GM23338 (cell line): Measurements from ENCODE around the gene SELENOK. TPM values are rescaled to one million over a fixed set of nuclear protein-coding genes. Genes with fewer than 3 reads are reported as not detected.

Source experiments
- ATAC-seq: fragments of 200-7000 bp; cut with Tn5 transposase; 3 replicates; pipeline ENCODE4 v1.9.1; 2020
- DNase-seq: peaks from one replicate; pipeline ENCODE4 v3.0.0-alpha.2; 2015; ENCODE audit warnings: low spot score
- H2AFZ ChIP-seq: fragments of 200-600 bp; sonication (generic); 2 replicates; pipeline ENCODE4 v1.8.0; 2016; ENCODE audit warnings: antibody characterized with exemption, mild to moderate bottlenecking, moderate library complexity
- H3F3A ChIP-seq: fragments of 200-600 bp; sonication (generic); replicated peaks from 2 replicates; pipeline ENCODE4 v1.8.0; 2017; ENCODE audit warnings: antibody characterized with exemption, mixed run types, low read depth
- H3K27ac ChIP-seq: fragments of 200-600 bp; sonication (generic); 2 replicates; pipeline ENCODE4 v1.6.1; 2016; ENCODE audit warnings: low read depth
- H3K27me3 ChIP-seq: fragments of 200-600 bp; sonication (generic); 2 replicates; pipeline ENCODE4 v1.8.0; 2016; ENCODE audit warnings: mild to moderate bottlenecking, mixed run types, moderate library complexity; ENCODE audit not compliant: insufficient read depth
- H3K36me3 ChIP-seq: fragments of 200-600 bp; sonication (generic); 2 replicates; pipeline ENCODE4 v1.8.0; 2016; ENCODE audit warnings: mild to moderate bottlenecking; ENCODE audit not compliant: insufficient read depth
- H3K4me1 ChIP-seq: fragments of 200-600 bp; sonication (generic); 2 replicates; pipeline ENCODE4 v1.8.0; 2016; ENCODE audit warnings: mild to moderate bottlenecking, moderate library complexity; ENCODE audit not compliant: insufficient read depth
- H3K4me2 ChIP-seq: fragments of 200-600 bp; sonication (generic); 2 replicates; pipeline ENCODE4 v1.7.1; 2017; ENCODE audit warnings: mixed run types
- H3K4me3 ChIP-seq: fragments of 200-600 bp; sonication (generic); 2 replicates; pipeline ENCODE4 v1.6.1; 2016; ENCODE audit warnings: mixed run types
- H3K79me2 ChIP-seq: fragments of 200-600 bp; sonication (generic); replicated peaks from 2 replicates; pipeline ENCODE4 v1.8.0; 2017; ENCODE audit warnings: mild to moderate bottlenecking; ENCODE audit not compliant: insufficient read depth
- H3K9me2 ChIP-seq: fragments of 200-600 bp; sonication (generic); 2 replicates; pipeline ENCODE4 v1.8.0; 2017; ENCODE audit not compliant: insufficient read depth
- H4K20me1 ChIP-seq: fragments of 200-600 bp; sonication (generic); replicated peaks from 2 replicates; pipeline ENCODE4 v1.8.0; 2017; ENCODE audit warnings: mild to moderate bottlenecking; ENCODE audit not compliant: insufficient read depth
- H3K27ac Mint-ChIP-seq: 2 replicates; pipeline ENCODE4 v1.8.0; 2020; ENCODE audit warnings: inconsistent platforms, mild to moderate bottlenecking, moderate library complexity, mixed read lengths
- H3K27me3 Mint-ChIP-seq: 3 replicates; pipeline ENCODE4 v1.8.0; 2022; ENCODE audit warnings: low read depth, mild to moderate bottlenecking, moderate library complexity, mixed read lengths, inconsistent platforms; ENCODE audit not compliant: insufficient read depth, poor library complexity
- H3K36me3 Mint-ChIP-seq: 3 replicates; pipeline ENCODE4 v1.8.0; 2021; ENCODE audit warnings: low read depth, mild to moderate bottlenecking, inconsistent platforms, moderate library complexity, mixed read lengths
- H3K4me1 Mint-ChIP-seq: 3 replicates; pipeline ENCODE4 v1.8.0; 2020; ENCODE audit warnings: mild to moderate bottlenecking, inconsistent platforms, mixed read lengths
- H3K4me3 Mint-ChIP-seq: 3 replicates; pipeline ENCODE4 v1.8.0; 2021; ENCODE audit warnings: moderate library complexity, mild to moderate bottlenecking, inconsistent platforms, mixed read lengths
- H3K9me3 Mint-ChIP-seq: 3 replicates; pipeline ENCODE4 v1.8.0; 2020; ENCODE audit warnings: moderate library complexity, mild to moderate bottlenecking, inconsistent platforms, mixed read lengths
- NANOG ChIP-seq: IDR thresholded peaks from 2 replicates; pipeline ENCODE4 v1.6.1; 2016; ENCODE audit warnings: antibody characterized with exemption, borderline replicate concordance
- POLR2AphosphoS5 ChIP-seq: IDR thresholded peaks from 2 replicates; pipeline ENCODE4 v1.6.1; 2016; ENCODE audit warnings: antibody characterized with exemption, low read depth
- STAT1 ChIP-seq: IDR thresholded peaks from one replicate; pipeline ENCODE4 v1.6.1; 2016; ENCODE audit warnings: antibody characterized with exemption; ENCODE audit not compliant: unreplicated experiment
- ZNF114 ChIP-seq: fragments of 250-450 bp; sonication (Bioruptor Pico); IDR thresholded peaks from 2 replicates; pipeline ENCODE4 v1.5.0; 2020; ENCODE audit warnings: mild to moderate bottlenecking, moderate library complexity
- polyA plus RNA-seq: library from polyadenylated mRNA; unstranded; fragments of >200 nt; fragmentation: Nextera tagmentation; extraction: Ambion mirVana; gene quantifications from 2 replicates; pipeline ENCODE4 v1.2.1, GENCODE V29; 2016
- total RNA-seq: library from RNA; depleted of rRNA; stranded (reverse); fragments of >200 nt; shearing (Covaris generic); gene quantifications from 2 replicates; pipeline ENCODE4 v1.2.3, GENCODE V29; 2014
- TF ChIP-seq, protein P1 (sequence below): fragments of 250-450 bp; sonication (Bioruptor Pico); IDR thresholded peaks from 2 replicates; pipeline ENCODE4 v1.5.0; 2020; ENCODE audit warnings: mild to moderate bottlenecking, moderate library complexity
- TF ChIP-seq, protein P2 (sequence below), 2 experiments: fragments of 200-600 bp in 1 of 2; sonication (generic) in 1 of 2; conservative IDR thresholded peaks; 2 replicates each; pipeline versions ENCODE4 v1.5.1 to v1.6.1; 2016 to 2017; ENCODE audit warnings: antibody characterized with exemption in 2 of 2, low read depth in 2 of 2, mild to moderate bottlenecking in 2 of 2, moderate library complexity in 1 of 2
- TF ChIP-seq, protein P3 (sequence below): IDR thresholded peaks from one replicate; pipeline ENCODE4 v1.6.1; 2018; ENCODE audit warnings: antibody characterized with exemption; ENCODE audit not compliant: unreplicated experiment

The SELENOK gene
- total and polyA plus RNA-seq, 2 experiments from 2014 or later = 21.4 to 168 TPM

- DNase-seq (no peak), ATAC-seq (no peak)
- Mint-ChIP-seq H3K27me3 (no peaks in the 10 kb centered on the region), H3K9me3 (no peaks in the 10 kb centered on the region), H3K4me3 (no peak overlapping the region), H3K36me3 (no peaks in the 10 kb centered on the region), H3K27ac (no peak overlapping the region), H3K4me1 (no peaks in the 10 kb centered on the region)
- H3K4me1 ChIP-seq = no peaks in the 10 kb centered on the region
- H2AFZ ChIP-seq = no peak overlapping the region
- no peak overlapping the region for H3K27ac ChIP-seq
- no peaks in the 10 kb centered on the region for H3K36me3 ChIP-seq
- no peak overlapping the region for H3K4me3 ChIP-seq
- no peak overlapping the region for H3K4me2 ChIP-seq
- H4K20me1 ChIP-seq = no peaks in the 10 kb centered on the region
- no peaks in the 10 kb centered on the region for H3K27me3 ChIP-seq
- H3K9me2 ChIP-seq = no peaks in the 10 kb centered on the region
- no peaks in the 10 kb centered on the region for H3K79me2 ChIP-seq
- TF ChIP-seq, protein P1, sequence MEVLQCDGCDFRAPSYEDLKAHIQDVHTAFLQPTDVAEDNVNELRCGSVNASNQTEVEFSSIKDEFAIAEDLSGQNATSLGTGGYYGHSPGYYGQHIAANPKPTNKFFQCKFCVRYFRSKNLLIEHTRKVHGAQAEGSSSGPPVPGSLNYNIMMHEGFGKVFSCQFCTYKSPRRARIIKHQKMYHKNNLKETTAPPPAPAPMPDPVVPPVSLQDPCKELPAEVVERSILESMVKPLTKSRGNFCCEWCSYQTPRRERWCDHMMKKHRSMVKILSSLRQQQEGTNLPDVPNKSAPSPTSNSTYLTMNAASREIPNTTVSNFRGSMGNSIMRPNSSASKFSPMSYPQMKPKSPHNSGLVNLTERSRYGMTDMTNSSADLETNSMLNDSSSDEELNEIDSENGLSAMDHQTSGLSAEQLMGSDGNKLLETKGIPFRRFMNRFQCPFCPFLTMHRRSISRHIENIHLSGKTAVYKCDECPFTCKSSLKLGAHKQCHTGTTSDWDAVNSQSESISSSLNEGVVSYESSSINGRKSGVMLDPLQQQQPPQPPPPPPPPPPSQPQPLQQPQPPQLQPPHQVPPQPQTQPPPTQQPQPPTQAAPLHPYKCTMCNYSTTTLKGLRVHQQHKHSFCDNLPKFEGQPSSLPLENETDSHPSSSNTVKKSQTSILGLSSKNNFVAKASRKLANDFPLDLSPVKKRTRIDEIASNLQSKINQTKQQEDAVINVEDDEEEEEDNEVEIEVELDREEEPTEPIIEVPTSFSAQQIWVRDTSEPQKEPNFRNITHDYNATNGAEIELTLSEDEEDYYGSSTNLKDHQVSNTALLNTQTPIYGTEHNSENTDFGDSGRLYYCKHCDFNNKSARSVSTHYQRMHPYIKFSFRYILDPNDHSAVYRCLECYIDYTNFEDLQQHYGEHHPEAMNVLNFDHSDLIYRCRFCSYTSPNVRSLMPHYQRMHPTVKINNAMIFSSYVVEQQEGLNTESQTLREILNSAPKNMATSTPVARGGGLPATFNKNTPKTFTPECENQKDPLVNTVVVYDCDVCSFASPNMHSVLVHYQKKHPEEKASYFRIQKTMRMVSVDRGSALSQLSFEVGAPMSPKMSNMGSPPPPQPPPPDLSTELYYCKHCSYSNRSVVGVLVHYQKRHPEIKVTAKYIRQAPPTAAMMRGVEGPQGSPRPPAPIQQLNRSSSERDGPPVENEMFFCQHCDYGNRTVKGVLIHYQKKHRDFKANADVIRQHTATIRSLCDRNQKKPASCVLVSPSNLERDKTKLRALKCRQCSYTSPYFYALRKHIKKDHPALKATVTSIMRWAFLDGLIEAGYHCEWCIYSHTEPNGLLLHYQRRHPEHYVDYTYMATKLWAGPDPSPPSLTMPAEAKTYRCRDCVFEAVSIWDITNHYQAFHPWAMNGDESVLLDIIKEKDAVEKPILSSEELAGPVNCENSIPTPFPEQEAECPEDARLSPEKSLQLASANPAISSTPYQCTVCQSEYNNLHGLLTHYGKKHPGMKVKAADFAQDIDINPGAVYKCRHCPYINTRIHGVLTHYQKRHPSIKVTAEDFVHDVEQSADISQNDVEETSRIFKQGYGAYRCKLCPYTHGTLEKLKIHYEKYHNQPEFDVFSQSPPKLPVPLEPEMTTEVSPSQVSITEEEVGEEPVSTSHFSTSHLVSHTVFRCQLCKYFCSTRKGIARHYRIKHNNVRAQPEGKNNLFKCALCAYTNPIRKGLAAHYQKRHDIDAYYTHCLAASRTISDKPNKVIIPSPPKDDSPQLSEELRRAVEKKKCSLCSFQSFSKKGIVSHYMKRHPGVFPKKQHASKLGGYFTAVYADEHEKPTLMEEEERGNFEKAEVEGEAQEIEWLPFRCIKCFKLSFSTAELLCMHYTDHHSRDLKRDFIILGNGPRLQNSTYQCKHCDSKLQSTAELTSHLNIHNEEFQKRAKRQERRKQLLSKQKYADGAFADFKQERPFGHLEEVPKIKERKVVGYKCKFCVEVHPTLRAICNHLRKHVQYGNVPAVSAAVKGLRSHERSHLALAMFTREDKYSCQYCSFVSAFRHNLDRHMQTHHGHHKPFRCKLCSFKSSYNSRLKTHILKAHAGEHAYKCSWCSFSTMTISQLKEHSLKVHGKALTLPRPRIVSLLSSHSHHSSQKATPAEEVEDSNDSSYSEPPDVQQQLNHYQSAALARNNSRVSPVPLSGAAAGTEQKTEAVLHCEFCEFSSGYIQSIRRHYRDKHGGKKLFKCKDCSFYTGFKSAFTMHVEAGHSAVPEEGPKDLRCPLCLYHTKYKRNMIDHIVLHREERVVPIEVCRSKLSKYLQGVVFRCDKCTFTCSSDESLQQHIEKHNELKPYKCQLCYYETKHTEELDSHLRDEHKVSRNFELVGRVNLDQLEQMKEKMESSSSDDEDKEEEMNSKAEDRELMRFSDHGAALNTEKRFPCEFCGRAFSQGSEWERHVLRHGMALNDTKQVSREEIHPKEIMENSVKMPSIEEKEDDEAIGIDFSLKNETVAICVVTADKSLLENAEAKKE (CRISPR knock-in tag) = no peak
- TF ChIP-seq POLR2AphosphoS5 = no peak
- TF ChIP-seq, protein P2, sequence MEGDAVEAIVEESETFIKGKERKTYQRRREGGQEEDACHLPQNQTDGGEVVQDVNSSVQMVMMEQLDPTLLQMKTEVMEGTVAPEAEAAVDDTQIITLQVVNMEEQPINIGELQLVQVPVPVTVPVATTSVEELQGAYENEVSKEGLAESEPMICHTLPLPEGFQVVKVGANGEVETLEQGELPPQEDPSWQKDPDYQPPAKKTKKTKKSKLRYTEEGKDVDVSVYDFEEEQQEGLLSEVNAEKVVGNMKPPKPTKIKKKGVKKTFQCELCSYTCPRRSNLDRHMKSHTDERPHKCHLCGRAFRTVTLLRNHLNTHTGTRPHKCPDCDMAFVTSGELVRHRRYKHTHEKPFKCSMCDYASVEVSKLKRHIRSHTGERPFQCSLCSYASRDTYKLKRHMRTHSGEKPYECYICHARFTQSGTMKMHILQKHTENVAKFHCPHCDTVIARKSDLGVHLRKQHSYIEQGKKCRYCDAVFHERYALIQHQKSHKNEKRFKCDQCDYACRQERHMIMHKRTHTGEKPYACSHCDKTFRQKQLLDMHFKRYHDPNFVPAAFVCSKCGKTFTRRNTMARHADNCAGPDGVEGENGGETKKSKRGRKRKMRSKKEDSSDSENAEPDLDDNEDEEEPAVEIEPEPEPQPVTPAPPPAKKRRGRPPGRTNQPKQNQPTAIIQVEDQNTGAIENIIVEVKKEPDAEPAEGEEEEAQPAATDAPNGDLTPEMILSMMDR (conservative IDR thresholded peaks at IDR 0.05; ENCODE audit: low read depth in 2 of 2) = no peak
- TF ChIP-seq, protein P3, sequence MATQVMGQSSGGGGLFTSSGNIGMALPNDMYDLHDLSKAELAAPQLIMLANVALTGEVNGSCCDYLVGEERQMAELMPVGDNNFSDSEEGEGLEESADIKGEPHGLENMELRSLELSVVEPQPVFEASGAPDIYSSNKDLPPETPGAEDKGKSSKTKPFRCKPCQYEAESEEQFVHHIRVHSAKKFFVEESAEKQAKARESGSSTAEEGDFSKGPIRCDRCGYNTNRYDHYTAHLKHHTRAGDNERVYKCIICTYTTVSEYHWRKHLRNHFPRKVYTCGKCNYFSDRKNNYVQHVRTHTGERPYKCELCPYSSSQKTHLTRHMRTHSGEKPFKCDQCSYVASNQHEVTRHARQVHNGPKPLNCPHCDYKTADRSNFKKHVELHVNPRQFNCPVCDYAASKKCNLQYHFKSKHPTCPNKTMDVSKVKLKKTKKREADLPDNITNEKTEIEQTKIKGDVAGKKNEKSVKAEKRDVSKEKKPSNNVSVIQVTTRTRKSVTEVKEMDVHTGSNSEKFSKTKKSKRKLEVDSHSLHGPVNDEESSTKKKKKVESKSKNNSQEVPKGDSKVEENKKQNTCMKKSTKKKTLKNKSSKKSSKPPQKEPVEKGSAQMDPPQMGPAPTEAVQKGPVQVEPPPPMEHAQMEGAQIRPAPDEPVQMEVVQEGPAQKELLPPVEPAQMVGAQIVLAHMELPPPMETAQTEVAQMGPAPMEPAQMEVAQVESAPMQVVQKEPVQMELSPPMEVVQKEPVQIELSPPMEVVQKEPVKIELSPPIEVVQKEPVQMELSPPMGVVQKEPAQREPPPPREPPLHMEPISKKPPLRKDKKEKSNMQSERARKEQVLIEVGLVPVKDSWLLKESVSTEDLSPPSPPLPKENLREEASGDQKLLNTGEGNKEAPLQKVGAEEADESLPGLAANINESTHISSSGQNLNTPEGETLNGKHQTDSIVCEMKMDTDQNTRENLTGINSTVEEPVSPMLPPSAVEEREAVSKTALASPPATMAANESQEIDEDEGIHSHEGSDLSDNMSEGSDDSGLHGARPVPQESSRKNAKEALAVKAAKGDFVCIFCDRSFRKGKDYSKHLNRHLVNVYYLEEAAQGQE = no peak
- TF ChIP-seq ZNF114 = no peak
- no peak for TF ChIP-seq STAT1
- TF ChIP-seq NANOG = no peak
- no peaks in the 10 kb centered on the region for H3F3A ChIP-seq
Observed at GRCh38 chr3:53902711-53903110, 11.1 kb upstream of the SELENOK start.
